Germinal center (tissue), 1 donor: ENCODE measurements around the gene CTNNA3.

Experiments used
- DNase-seq: peaks from one replicate; pipeline ENCODE4 v3.0.0; 2012; ENCODE audit warnings: mixed read lengths, low spot score

Gene CTNNA3

DNA sequence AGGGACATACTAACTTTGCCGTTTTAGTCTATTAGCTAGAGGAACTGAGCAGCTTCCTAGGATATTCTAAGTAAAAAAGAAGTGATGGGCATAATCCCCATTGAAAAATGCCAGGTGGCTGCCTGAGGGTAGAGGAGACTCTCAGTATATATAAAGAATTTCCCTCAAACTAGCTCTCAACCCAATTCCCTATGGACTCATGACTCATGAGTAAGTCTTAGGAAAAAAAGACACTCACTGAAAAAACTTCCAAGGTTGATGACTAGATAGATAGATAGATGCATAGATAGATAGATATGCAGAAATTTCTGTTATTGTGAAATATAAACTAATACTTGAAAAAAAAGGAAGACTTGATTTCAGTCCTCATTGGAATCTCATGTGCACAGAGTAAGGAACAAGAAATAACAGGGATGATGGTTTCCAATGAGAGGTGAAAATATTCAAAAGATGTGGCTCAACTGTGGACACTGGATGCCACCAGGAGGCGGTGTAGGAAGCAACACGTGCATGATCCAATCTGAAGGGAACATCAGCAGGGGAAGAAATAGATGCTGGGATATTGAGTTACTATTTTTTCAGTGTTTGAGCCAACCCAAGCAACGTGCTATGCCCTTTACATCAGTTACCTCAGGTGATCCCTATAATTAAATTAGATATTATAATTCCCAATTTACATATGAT, 1481.1 kb downstream of the CTNNA3 start:
- no peak for DNase-seq

DNA sequence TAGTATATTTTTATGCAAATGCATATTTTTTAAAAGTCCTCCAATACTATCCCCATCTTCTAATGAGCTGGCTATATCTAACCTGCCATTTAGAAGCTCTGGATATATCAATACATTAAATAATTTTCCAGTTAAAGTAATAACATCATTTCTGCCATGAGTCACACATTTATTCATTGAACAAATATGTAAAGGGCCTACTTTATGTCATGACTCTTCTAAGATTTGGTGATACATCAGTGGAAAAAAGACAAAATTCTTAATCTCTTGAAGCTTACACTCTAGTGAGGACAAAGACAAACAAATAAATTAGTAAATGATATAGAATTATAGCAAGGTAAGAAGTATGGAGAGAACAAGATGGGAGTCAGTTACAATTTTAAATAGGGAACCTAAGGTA, 1487.0 kb downstream of the CTNNA3 start:
- DNase-seq = no peak

DNA sequence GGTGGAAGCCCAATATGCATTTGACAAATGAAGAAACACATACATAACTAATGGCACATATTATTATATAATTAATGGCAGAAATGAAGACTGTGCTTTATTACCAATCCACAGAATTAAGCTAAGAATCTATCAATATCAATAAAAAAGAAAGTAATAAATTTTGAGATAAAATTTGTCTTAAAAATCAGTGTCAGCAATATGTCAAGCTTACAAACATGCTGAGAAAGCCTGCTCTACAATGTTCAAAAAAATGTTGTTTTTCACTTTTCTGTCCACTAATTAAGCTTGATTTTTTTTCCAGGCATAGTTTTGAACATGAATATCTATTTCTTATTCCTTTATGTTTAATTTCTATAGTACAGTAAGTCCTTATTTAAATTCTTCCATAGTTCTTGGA, 1491.2 kb downstream of the CTNNA3 start:
- no peak for DNase-seq

DNA sequence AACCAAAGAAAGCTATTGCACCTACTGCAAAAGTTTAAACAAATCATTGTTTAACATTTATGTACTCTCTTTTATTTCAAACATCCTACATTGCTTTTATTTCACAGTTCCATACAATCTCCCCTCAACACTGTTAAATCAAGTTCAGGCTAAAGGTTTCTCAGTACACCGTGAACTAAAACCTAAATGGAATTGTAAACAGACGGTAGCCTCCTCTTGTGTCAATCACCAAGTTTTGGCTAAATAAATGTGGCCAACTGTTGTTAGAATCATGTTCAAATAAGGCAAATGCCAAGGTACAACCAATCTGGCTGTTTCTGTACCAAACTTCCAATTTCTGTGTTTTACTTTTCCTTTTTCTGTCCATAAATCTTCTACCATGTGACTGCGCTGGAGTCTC, 1493.9 kb downstream of the CTNNA3 start:
- DNase-seq = no peak

DNA sequence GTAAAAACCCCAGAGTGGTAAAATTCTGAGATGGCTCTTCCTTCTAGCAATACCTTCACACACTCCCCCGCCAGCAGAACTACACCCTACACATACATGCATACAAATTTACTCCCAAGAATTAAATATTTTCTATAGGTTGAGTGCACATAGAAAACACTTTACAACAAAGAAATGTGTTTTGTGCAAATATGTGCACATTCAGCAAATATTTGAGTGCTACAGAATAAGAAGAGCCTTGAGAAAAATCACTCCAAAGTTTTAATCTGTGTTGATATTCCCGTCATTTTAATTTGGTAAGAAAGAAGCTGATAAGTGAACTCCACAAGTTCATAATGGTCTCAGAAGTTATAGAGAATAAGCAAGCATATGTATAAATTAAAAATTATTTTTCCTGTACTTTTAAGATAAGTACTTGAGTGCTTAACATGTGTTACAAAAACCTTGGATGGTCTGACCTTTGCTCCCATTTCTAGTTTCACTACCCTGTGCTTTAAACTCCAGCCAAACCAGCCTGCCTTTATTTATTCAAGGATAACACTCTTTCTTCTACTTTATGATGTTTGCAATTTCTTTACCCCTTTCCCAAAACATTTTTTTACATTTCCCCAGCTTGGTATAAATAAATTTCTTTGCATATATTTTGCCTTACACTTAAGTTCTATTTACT, 1503.7 kb downstream of the CTNNA3 start:
- no peak for DNase-seq

DNA sequence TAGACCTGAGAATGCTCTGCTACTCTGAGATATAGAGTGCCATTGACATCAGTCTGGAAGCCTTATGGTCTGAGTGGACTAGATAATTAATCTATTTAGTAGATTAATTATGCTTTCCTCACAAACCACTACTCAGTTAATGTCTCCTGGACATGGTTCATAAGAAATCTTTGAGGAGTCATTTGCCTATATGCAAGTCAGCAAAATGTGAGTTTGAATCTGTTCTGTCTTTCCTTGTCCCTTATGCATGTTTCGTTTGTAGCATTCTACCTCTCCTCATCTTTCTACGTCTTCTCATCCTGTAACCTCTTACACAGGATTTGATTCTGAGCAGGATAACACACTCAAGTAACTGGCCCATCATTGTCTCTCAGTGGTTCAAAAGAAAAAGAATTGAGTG, 1505.6 kb downstream of the CTNNA3 start:
- no peak for DNase-seq

DNA sequence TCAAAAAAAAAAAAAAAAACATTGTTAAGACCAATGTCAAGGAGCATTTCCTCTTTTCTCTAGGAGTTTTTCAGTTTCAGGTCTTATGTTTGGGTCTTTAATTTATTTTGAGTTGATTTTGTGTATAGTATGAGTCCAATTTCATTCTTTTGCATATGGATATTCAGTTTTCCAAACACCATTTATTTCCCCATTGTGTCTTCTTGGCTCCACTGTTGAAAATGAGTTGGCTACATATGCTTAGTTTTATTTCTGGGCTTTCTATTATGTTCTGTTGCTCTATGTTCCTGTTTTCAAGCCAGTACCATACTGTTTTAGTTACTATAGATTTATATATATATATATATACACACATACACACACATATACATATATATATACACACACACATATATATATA, 1506.7 kb downstream of the CTNNA3 start:
- no peak for DNase-seq

DNA sequence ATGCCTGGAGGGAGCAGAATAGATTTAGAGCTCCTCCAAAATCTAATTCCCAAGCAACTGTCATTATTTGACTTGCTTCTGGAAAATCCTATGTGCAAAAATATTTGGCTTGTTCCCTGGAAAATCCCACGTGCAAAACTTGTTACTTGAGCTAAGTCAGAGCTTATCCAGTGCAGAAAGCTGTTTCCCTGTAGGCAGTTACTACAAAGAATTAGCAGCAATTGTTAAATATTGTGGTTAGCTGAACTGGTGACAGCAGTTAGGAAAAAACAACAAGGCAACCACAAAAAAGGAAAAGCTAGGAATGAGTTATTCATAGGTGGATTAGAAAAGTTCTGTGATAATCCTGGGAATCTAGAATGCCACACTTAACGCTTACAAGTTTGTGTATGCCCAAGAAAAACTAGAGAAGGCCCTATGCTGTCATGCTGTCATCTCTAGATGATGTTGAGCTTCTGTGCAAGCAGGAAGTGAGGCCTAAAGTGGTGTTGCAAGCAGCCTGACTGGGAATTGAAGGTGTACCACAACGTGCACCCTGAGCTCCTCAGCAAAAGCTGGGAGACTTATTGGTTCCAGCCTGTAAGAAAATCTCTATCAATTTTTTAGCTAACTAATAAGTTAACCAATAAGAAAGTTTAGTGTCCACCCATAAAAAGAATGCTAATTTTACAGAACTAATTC, 1508.8 kb downstream of the CTNNA3 start:
- no peak for DNase-seq

DNA sequence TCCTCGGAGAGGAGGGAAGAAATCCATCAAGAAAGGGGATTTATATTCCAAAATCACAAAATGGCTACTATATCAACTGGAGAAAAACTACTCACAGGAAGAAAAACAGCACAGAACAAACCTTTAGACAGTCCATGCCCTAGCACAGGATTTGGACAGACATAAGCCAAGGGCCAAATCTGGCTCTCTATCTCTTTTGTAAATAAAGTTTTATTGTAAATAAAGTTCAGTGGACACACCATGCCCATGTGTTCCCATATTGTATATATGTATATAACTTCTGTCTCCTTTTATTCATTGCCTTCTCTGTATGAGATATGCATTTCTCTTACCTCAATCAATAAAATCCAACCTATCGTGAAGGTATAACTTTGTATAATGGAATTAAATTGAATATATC, 1513.0 kb downstream of the CTNNA3 start:
- no peak for DNase-seq

DNA sequence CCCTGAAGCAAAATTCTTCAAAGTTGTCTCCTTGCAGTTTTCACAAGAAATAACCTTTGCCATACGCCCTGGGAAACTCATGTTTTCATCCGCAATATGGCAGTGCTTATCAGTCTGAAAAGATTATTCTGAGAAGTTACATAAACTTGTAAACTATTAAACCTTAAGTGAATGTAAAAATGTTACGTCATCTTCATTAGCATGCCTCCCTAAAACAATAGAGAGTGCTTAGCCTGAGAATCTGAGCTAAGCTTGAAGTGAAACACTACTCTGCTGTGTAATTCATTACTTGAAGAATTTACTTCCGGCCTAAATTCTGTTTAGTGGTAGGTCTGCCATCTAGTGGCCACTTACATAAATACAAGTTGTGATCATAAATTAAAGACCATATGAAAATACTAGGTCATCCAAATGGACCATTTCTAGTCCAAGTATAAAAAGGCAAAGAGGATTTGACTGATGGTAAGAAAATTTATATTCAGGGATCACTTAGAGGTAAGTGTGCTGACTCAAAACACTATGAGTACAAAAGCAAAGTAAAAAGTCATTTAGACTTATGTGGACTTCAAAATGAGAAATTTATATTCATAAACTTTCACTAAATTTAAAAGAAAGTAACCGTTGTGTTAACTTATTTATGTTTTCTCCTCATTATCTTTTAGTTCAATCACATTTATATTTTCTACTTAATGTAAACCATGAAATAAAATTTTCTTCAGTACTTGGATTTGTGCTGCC, 1515.2 kb downstream of the CTNNA3 start:
- peak; percentile 21 for DNase-seq

DNA sequence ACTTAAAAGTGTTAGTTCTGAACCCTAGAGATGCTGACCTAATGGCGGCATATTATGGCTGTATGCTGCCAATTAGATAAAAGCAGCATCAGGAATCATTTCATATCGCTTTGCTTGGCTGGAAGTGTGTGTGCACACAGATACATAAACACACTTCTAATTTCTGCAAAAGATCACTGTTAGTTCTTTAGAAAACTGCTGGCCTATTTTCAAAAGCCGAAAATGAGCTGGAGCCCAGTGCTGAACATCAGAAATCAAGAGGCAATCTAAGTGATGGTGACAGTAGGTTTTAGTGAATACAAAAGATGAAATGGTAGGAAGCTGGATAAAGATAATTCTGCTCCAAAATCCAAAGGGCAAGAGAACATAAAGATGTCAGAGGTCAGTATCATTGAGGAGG, 1516.0 kb downstream of the CTNNA3 start:
- no peak for DNase-seq

DNA sequence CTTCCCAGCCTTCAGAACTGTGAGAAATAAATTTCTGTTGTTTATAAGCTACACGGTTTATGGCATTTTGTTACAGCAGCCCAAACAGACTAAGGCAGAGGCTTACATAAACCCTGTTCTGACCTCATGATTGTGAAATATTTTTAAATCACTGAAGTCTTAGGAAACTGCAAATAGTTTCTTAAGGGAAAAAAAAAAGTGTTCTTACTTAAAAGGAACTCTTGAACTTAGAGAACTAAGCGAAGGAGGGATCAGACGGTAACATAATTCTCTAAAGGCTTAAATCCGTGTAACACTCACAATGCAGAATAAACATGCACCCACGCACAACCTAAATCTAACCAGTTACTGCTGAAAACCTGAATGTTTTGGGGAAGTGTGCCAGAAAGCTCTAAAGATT, 1519.2 kb downstream of the CTNNA3 start:
- no peak for DNase-seq

DNA sequence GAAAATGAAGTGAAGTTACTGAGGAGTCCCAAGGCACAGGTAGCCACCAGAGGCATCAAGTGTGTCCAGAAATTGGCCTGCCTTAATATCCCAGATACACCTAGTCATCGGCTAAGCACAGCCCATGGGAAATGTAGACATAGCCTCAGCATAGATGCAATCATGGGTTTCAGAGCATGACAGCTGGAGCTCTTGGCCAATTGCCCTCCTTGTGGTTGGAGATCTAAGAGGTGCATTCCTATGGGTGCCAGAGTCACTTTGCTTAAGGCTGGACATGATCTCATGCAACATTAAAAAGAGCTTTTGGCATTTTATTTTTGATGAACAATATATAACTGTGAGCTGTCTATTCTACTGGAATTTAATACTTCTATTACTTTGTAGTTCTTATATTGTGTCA, 1528.2 kb downstream of the CTNNA3 start:
- no peak for DNase-seq

DNA sequence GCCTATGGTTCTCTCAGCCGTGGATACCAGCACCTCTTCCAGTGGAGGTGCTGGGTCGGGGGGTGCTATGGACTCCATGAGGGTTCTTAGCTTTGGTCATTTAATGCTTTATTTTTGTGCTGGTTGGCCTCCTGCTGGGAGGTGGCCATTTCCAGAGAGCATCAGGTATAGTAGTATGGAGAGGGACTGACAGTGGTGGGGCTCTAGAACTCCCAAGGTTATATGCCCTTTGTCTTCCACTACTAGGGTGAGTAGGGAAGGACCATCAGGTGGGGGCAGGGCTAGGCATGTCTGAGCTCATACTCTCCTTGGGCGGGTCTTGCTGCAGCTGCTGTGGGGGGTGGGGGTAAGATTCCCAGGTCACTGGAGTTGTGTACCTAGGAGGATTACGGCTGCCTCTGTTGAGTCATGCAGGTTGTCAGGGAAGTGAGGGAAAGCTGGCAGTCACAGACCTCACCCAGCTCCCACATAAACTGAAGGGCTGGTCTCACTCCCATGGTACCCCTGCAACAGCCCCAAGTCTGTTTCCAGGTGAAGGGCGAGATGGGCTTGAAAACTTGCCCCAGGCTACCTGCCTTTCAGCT, 1533.3 kb downstream of the CTNNA3 start:
- no peak for DNase-seq

DNA sequence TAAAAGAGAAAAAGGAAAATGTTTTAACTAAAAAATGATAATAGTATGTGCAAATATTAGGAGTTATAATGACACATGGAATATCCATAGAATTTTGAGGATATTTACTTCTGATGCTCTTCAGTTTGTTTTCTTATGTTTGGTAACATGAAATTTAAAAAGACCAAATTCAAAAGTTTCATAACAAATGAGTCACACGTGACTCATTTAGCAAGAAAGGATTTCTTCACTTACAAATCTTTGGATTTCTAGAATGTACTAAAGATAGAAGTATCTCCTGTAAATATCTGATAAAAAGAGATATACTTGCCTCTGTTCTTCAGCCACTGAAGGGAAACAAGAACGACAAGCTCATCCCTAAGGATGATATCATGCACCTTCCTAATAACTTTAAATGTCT, 1544.6 kb downstream of the CTNNA3 start:
- DNase-seq = no peak

DNA sequence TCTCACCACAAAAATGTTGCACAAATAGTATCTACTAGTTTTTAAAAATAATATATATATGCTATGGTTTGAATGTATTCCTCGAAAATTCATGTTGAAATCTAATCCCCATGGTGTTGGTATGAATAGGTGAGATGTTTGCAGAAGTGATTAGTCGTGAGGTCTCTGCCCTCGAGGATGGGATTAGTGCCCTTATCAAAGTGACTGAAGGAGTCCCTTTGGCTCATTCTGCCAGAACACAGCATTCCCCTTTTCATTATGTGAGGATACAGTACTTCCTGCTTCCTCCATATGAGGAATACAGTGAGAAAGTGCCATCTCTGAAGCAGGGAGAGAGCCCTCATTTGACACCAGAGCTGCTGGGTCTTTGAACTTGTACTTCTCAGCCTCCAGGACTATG, 1547.7 kb downstream of the CTNNA3 start:
- DNase-seq = no peak

DNA sequence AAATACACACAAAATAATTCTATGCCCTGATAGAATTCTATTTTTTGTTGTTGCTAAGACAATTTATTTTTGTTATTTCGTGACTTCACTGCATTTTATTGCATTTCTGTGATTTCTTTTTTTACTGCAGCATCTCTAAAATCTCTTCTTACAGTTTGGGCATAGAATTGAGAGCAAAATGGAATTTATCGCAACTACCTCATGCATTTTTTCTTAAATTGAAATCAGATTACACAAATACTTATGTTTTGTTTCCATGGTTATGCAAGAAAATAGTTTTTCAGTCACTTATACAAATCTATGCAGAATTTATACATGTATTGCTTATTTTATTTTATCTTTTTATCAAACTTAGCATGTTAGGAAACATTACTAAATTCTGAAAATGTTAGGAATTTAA, 1552.0 kb downstream of the CTNNA3 start:
- no peak for DNase-seq

DNA sequence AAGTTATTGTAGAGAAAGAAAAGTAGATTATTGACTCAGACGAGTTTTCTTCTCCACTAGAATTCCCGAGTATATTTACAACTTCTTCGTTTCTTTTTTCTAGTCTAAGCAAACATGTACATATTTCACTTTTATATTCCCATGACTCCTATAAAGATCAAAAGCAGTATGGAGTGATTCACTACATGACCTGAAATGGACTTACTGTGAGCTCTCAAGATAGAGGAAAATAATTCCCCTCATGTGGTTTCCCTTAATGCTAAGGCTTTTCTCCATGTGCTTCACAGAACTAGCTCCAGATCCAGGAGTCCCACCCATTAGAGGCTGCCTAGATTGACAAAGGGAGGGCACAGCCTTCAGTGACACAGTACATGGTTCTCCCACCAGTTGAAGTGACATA, 1593.2 kb downstream of the CTNNA3 start:
- DNase-seq = no peak

DNA sequence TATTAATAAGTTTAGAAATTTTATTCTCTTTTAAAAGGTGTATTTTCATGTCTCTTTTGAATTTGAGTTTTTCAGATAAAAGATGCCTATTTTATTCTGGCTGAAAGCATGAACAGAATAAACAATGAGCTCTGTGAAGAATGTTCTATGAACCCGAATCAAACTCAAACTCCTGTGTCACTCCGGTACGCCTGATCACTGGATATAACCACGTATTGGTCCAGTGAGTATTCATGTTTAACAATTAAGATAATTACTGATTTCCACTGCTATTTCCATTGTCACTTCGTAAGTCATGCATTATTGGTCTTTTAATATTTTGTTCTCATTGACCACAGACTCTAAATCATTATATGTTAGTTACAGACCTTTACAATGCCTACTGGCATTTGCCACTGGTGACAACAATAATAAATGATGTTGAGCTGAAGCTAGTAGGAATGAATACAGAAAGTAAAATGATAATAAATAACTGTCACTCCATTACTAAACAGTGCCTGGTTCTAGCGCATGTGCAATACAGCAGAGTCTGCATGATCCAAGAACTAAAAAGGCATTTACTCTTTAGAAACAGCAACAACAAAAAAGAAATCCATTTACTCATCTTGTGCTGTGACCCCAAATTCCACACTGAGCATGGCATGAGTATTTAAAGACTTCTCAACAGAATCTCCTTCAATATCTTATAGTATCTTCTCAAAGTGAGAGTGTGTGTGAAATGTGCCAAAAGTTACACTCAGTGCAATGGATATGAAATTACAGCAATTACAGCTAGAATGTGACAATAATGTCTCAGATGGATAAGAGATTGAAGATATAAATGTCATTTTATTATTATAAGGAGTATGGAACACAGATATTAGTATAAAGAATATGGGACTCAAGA, 1597.2 kb downstream of the CTNNA3 start:
- DNase-seq = no peak

DNA sequence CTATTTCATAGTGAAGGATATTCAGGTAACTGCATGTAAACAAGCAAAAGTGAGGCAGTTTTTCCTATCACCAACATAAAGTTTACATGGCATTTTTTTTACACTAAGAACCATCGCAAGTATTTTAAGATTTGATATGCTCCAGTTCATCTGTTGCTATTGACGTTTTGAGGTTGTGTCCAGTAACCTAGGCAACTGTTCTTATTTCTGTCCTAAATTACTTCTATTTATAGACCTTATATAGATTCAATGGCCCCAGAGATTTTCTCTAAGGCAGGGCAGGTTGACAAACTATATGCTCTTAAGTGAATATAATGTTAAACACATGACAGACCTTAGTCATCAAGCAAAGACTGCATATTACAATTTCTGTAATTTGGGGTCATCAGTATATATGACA, 1600.4 kb downstream of the CTNNA3 start:
- no peak for DNase-seq

DNA sequence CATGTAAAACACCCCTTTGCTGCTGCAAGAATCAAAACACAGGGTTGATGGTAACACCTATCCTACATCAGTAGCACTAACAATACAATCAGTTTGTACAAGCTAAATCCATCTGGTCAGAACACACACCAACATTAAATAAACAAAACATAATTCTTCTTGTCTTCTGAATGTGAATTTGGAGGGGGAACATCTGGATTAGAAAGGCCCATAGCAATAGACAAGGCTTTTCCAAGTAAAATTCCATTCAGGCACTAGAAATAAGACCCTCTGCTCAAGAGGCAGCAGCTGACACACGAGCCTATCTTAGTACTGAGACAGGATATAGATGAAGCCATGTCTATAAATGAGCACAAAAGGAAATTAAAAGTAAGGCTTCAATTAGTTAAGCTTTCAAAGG, 1610.1 kb downstream of the CTNNA3 start:
- no peak for DNase-seq
